Heart right ventricle (tissue), 16 donors: ENCODE data around the gene INTS1. TPM values are rescaled to one million over a fixed set of nuclear protein-coding genes. Genes with fewer than 3 reads are reported as not detected.

Experiments used
- ATAC-seq, 8 donors: fragments of 200-7000 bp; cut with Tn5 transposase; one replicate each; pipeline ENCODE4 v1.9.1; 2020; ENCODE audit warnings: mild to moderate bottlenecking in 8 of 8, moderate library complexity in 8 of 8, moderate number of reproducible peaks in 1 of 8
- DNase-seq, 2 donors: peaks; one replicate each; pipeline ENCODE4 v3.0.0-alpha.2; 2020
- H3K27ac ChIP-seq, 10 donors: fragments of 200-600 bp; sonication (generic) in 2 of 10; one replicate each; pipeline versions ENCODE4 v1.5.0 to v1.8.0; 2020 to 2022; ENCODE audit warnings: mild to moderate bottlenecking in 3 of 10
- H3K27me3 ChIP-seq, 7 donors: fragments of 200-600 bp; one replicate each; pipeline ENCODE4 v1.8.0; 2021 to 2022; ENCODE audit warnings: mild to moderate bottlenecking in 2 of 7
- H3K36me3 ChIP-seq, 9 donors: fragments of 200-600 bp; sonication (generic) in 1 of 9; one replicate each; pipeline versions ENCODE4 v1.5.0 to v1.8.0; 2020 to 2022; ENCODE audit warnings: mild to moderate bottlenecking in 2 of 9
- H3K4me1 ChIP-seq, 9 donors: fragments of 200-600 bp; sonication (generic) in 1 of 9; one replicate each; pipeline versions ENCODE4 v1.5.0 to v1.8.0; 2020 to 2022; ENCODE audit warnings: mild to moderate bottlenecking in 4 of 9
- H3K4me3 ChIP-seq, 10 donors: fragments of 200-600 bp; sonication (generic) in 2 of 10; one replicate each; pipeline versions ENCODE4 v1.5.0 to v1.8.0; 2020 to 2022; ENCODE audit warnings: mild to moderate bottlenecking in 7 of 10, moderate library complexity in 2 of 10
- H3K9me3 ChIP-seq, 11 donors: fragments of 200-600 bp in 10 of 11; sonication (generic) in 2 of 11; one replicate each; pipeline versions ENCODE4 v1.5.0 to v1.8.0; 2013 to 2022; ENCODE audit warnings: mild to moderate bottlenecking in 2 of 11, control low read depth in 1 of 11, moderate library complexity in 1 of 11
- WGBS, 2 donors: extraction: QIAGEN DNeasy Blood & Tissue Kit; methylation state at CpG; one replicate each; pipeline ENCODE4 v1.1.7; 2013; ENCODE audit warnings: inconsistent platforms in 1 of 2; 5-methylcytosine and 5-hydroxymethylcytosine counted together
- intact Hi-C, 10 donors: fragments of 100-400 bp; cut with DNase I; formaldehyde crosslinking; loops; one replicate each; pipeline versions ENCODE4 v1.11.1 to v1.14.2; 2022
- polyA plus RNA-seq, 2 donors: library from polyadenylated mRNA; stranded (reverse); fragments of 200-250 nt; gene quantifications; one replicate each; pipeline ENCODE4 v1.2.3, GENCODE V29; 2013
- total RNA-seq, 10 donors: library from RNA; stranded (reverse); fragmentation: NEBNext Ultra II Directional in 3 of 10; extraction: Animal tissue kit (Norgen Biotek cat#: 25700) in 3 of 10; gene quantifications; one replicate each; pipeline versions ENCODE4 v1.2.1 to v1.2.4, GENCODE V29; 2021 to 2023
- TF ChIP-seq, protein P1 (sequence below), 9 donors: fragments of 200-600 bp; sonication (generic) in 2 of 9; IDR thresholded peaks; one replicate each; pipeline versions ENCODE4 v1.5.0 to v1.8.0; 2021 to 2022; ENCODE audit warnings: antibody characterized with exemption in 9 of 9, mild to moderate bottlenecking in 5 of 9, moderate library complexity in 1 of 9
- donor health status: Arrhythmogenic right ventricular cardiomyopathy.
- donor health status: ischemic (EF 13 %, LVEDD 7.1; RV severe dilation, severe dysfunction).
- donor health status: healthy with polysubstance abuse.
- donor health status: DM: no; HTN: yes; CAD: no.
- donor health status: DM: no; HTN: no; CAD: no.
- donor health status: ischemic (EF 25% LVEDD 6.9; RV normal size, moderate dysfunction).
- donor health status: ischemic (EF 25% LVEDD 5.7; RV mildly dilated, moderate dysfunction).
- donor health status: healthy.
- donor health status: DM: yes; HTN: yes; CAD: no.
- donor health status: Ischemic cardiomyopathy.
- donor health status: ischemic (EF 35%, LVEDD 5.7; RV mildly dilated, moderate dysfunction).
- donor health status: nonischemic (EF 11% LVEDD 7.7; RV severe dilation, severe dysfunction).
- donor health status: DM: yes; HTN: yes; CAD: no.
- donor health status: PGD.
- donor health status: ischemic (EF 29% LVEDD 5.4; RV normal size, mild dysfunction).
- donor health status: nonischemic (EF 23%, LVEDD 6.1; RV moderate dilation, normal function).

INTS1 gene
- total and polyA plus RNA-seq, 12 donors = 41.5 to 59.4 (median 45.4) TPM

DNA sequence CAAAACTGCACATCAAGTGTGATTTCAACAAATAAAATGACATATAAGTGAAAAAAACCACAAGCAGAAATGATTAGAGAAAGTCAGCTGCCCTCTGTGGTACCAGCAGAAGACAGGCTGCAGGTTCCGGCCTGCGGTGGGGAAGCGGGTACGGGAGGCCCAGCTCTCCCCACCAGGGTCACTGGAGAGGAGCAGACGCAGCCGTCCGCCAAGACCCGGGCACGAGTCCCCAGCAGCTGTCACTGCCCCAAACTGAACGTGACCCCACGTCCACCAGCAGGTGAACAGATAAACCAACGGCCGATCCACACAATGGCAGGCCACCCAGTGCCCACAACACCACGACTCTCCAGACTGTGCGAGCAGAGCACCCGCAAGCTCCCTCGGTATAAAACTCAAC, 28.8 kb downstream of the INTS1 start:
- Histone ChIP-seq H3K4me3 (no peak overlapping the region), H3K4me1 (peaks cover 0 to 11% (median 4%) of the 10 kb centered on the region in 9 donors), H3K27me3 (no peaks in the 10 kb centered on the region), H3K27ac (no peak overlapping the region), H3K36me3 (peaks cover 3 to 100% (median 50%) of the 10 kb centered on the region in 9 donors), H3K9me3 (no peaks in the 10 kb centered on the region)
- no peak for DNase-seq
- TF ChIP-seq, protein P1, sequence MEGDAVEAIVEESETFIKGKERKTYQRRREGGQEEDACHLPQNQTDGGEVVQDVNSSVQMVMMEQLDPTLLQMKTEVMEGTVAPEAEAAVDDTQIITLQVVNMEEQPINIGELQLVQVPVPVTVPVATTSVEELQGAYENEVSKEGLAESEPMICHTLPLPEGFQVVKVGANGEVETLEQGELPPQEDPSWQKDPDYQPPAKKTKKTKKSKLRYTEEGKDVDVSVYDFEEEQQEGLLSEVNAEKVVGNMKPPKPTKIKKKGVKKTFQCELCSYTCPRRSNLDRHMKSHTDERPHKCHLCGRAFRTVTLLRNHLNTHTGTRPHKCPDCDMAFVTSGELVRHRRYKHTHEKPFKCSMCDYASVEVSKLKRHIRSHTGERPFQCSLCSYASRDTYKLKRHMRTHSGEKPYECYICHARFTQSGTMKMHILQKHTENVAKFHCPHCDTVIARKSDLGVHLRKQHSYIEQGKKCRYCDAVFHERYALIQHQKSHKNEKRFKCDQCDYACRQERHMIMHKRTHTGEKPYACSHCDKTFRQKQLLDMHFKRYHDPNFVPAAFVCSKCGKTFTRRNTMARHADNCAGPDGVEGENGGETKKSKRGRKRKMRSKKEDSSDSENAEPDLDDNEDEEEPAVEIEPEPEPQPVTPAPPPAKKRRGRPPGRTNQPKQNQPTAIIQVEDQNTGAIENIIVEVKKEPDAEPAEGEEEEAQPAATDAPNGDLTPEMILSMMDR (IDR thresholded peaks at IDR 0.05) = no peak
- 91 to 94% methylated on average over 17 of the region's 17 CpGs for WGBS, 2 donors
- intact Hi-C loops = loop anchor here in 3 of 10 donors (5.0 to 10.0 kb wide), 3 partner anchors 51 to 253 kb away; no protein-coding TSS in a partner anchor
- no peak for ATAC-seq

DNA sequence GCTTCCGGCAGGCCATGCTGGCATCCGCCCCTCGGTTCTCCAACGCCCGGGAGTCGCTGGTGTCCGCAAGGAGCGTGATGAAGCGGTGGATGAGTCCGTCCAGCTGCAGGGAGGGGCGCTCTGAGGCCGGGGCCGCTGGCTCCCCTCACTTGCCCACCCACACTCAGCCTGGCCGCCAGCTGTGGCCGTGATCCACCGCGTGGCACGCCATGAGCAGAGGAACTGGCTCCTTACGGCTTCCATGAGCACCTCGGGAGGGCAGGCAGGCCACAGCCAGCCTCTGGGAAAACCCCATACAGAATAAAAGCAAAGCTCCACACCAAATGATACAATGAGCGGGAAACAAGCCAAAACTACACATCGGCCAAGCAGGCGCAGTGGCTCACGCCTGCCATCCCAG, 29.5 kb downstream of the INTS1 start:
- Histone ChIP-seq H3K9me3 (no peaks in the 10 kb centered on the region), H3K27me3 (no peaks in the 10 kb centered on the region), H3K4me1 (peaks cover 0 to 11% (median 4%) of the 10 kb centered on the region in 9 donors), H3K27ac (no peak overlapping the region), H3K36me3 (peaks cover 0 to 100% (median 50%) of the 10 kb centered on the region in 9 donors), H3K4me3 (no peak overlapping the region)
- intact Hi-C loops = loop anchor here in 9 of 10 donors (1.0 to 10.0 kb wide), 7 partner anchors 37 to 252 kb away; no protein-coding TSS in a partner anchor
- TF ChIP-seq, protein P1 (IDR thresholded peaks at IDR 0.05) = no peak
- no peak for DNase-seq
- WGBS, 2 donors = 82% methylated on average over 24 of the region's 24 CpGs
- ATAC-seq = no peak

DNA sequence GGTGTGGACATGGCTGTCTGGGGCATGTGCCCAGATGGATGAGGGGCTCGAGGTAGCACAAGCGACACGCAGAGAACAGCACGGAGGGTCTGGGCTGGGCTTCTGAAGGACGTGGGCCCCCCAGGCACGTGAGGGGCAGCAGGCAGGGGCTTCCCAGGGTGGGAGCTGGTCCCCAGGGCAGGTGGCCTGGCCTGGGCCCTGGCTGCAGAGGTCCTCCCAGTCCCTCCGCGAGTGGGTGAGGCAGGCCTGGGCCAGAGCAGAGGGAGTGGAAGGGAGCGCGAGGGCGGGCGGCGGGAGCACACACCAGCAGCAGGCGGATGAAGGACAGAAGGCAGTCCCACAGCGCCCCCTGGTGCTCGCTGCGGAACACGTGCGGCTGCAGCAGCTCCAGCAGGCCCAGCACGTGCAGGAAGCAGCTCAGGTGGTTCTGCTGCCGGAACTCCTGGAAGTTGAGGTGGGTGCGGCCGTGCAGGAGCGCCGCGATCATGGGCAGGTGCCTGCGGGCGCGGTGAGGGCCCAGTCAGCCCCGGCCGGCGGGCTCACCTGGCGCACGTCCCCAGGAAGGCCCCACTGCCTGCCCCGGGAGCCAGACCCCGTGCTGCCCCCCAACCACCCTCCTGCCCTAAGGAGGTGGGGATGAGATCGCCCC, 30.2 kb downstream of the INTS1 start:
- DNase-seq (peak; percentile 86 to 88), ATAC-seq (peak; percentile 48 to 83 (median 72))
- TF ChIP-seq, protein P1 (IDR thresholded peaks at IDR 0.05) = peak; percentile 78 to 95 (median 94)
- Histone ChIP-seq H3K9me3 (no peaks in the 10 kb centered on the region), H3K4me3 (no peak overlapping the region), H3K27ac (no peak overlapping the region), H3K4me1 (peaks cover 0 to 11% (median 4%) of the 10 kb centered on the region in 9 donors), H3K27me3 (no peaks in the 10 kb centered on the region), H3K36me3 (peaks cover 0 to 100% (median 44%) of the 10 kb centered on the region in 9 donors)
- WGBS, 2 donors = 32 to 35% methylated on average over 37 of the region's 37 CpGs
- intact Hi-C loops = loop anchor here (1.0 to 10.0 kb wide), 7 partner anchors 37 to 249 kb away; no protein-coding TSS in a partner anchor

DNA sequence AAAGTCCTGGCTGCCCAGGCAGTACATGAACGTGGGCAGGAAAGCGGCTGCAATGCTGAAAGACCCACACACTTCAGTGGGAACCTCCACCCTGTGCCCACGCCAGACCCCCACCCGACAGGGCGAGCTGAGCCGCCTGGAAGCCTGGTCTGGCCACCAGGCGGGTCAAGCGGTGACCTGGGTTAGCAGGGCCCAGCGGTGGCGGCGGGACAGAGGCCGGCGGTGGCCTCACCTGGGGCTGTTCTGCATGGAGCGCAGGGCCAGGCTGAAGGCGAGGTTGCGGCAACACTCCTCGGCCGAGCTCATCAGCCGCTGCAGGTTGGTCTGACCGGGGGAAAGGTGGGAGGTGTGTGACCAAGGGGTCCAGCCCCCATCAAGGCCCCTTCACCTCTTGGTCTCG, 33.3 kb downstream of the INTS1 start:
- H3K4me1 ChIP-seq = peaks cover 8 to 25% (median 14%) of the 10 kb centered on the region in 9 donors
- no peaks in the 10 kb centered on the region for H3K9me3 ChIP-seq
- 92 to 97% methylated on average over 21 of the region's 21 CpGs for WGBS, 2 donors
- no peak for ATAC-seq
- DNase-seq = no peak
- no peaks in the 10 kb centered on the region for H3K27me3 ChIP-seq
- intact Hi-C loops = loop anchor here in 9 of 10 donors (5.0 to 10.0 kb wide), 5 partner anchors 34 to 246 kb away; no protein-coding TSS in a partner anchor
- no peak overlapping the region for H3K4me3 ChIP-seq
- peaks cover 0 to 69% (median 30%) of the 10 kb centered on the region in 9 donors for H3K36me3 ChIP-seq
- H3K27ac ChIP-seq = no peak overlapping the region
- TF ChIP-seq, protein P1 (IDR thresholded peaks at IDR 0.05) = no peak
